ENCODE results near the gene KRT31.

DNA sequence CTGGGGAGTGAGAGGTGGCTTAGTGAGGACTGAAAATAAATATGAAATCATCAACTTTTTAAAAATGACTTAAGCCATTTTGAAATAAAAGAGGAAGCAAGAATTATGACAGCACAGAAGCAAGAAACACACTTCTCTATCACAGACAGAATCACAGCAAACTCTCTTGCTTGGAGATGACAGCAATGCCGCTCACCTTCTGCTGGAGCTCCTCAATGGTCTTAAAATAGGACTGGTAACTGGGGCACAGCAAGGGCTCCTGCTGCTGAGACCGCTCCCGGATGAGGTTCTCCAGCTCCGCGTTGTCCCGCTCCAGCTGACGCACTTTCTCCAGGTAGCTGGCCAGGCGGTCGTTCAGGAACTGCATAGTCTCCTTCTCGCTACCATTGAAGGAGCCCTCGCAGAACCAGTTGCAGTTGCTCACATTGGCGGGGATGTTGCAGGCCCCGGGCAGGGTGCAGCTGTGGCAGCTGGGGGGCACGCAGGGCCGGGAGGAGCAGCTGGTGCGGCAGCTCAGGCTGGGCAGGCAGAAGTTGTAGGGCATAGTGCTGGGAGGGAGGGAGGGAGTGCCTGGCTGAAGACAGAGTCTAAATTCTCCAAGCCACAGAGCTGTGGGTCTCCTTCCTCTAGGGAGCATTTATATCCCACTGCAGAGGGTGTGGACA is at the start of gene KRT31:
- TF ChIP-seq, protein P1, sequence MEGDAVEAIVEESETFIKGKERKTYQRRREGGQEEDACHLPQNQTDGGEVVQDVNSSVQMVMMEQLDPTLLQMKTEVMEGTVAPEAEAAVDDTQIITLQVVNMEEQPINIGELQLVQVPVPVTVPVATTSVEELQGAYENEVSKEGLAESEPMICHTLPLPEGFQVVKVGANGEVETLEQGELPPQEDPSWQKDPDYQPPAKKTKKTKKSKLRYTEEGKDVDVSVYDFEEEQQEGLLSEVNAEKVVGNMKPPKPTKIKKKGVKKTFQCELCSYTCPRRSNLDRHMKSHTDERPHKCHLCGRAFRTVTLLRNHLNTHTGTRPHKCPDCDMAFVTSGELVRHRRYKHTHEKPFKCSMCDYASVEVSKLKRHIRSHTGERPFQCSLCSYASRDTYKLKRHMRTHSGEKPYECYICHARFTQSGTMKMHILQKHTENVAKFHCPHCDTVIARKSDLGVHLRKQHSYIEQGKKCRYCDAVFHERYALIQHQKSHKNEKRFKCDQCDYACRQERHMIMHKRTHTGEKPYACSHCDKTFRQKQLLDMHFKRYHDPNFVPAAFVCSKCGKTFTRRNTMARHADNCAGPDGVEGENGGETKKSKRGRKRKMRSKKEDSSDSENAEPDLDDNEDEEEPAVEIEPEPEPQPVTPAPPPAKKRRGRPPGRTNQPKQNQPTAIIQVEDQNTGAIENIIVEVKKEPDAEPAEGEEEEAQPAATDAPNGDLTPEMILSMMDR (IDR thresholded peaks at IDR 0.05) = no peak
- no peak for TF ChIP-seq POLR2A (IDR thresholded peaks at IDR 0.05)

All from Peyer's patch (tissue), 4 donors.